Neutrophil (primary cell): ENCODE measurements around the gene PIP5K1B.

Experiments used
- H3K27ac ChIP-seq: fragments of 200-600 bp; sonication (generic); 2 replicates; pipeline ENCODE4 v1.5.1; 2016; ENCODE audit warnings: mild to moderate bottlenecking, moderate library complexity
- H3K27me3 ChIP-seq: fragments of 200-600 bp; sonication (generic); 2 replicates; pipeline ENCODE4 v1.6.0; 2016; ENCODE audit warnings: mild to moderate bottlenecking
- H3K36me3 ChIP-seq: fragments of 200-600 bp; sonication (generic); 2 replicates; pipeline ENCODE4 v1.5.1; 2017
- H3K4me1 ChIP-seq, 2 experiments: fragments of 200-600 bp in 1 of 2; sonication (generic) in 1 of 2; 1 replicate in 1 of 2; 2 replicates in 1 of 2; pipeline versions ENCODE4 v1.5.1 to v1.6.1; 2013 to 2016; ENCODE audit warnings: low read depth in 1 of 2, low read length in 1 of 2, mild to moderate bottlenecking in 1 of 2, moderate library complexity in 1 of 2; ENCODE audit not compliant: control insufficient read depth in 1 of 2, insufficient read depth in 1 of 2
- H3K4me3 ChIP-seq, 2 experiments: fragments of 200-600 bp in 1 of 2; sonication (generic) in 1 of 2; 1 replicate in 1 of 2; 2 replicates in 1 of 2; pipeline ENCODE4 v1.5.1; 2013 to 2016; ENCODE audit warnings: low read depth in 1 of 2, low read length in 1 of 2, mild to moderate bottlenecking in 1 of 2, moderate library complexity in 1 of 2
- H3K9me3 ChIP-seq: fragments of 200-600 bp; sonication (generic); 2 replicates; pipeline ENCODE4 v1.5.1; 2016
- TF ChIP-seq, protein P1 (sequence below): fragments of 200-600 bp; sonication (generic); IDR thresholded peaks from 2 replicates; pipeline ENCODE4 v1.5.1; 2016; ENCODE audit warnings: antibody characterized with exemption

The PIP5K1B gene

DNA sequence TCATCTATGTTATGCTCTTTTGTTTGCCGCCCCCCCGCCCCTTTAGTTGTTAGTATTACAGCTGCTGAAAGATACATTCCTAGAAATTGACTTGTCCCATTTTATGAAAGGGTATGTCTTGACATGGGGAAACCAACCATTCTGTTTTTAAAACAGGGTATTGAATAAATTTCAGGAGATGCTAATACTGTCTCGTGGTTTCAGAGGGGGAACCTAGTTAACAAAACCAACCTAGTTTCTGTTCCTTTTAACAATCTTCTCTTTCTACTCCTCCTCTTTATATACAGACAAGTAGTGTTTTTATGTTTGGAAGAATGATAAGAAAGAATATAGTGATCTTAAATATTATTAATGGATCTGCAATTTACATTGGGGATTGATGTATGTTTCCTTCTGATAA is 3.5 kb downstream of the PIP5K1B start:
- Histone ChIP-seq H3K36me3 (no peaks in the 10 kb centered on the region), H3K4me1 (peaks cover 22 to 26% of the 10 kb centered on the region in 2 experiments), H3K4me3 (no peak overlapping the region), H3K27me3 (no peaks in the 10 kb centered on the region), H3K9me3 (no peaks in the 10 kb centered on the region), H3K27ac (no peak overlapping the region)
- TF ChIP-seq, protein P1, sequence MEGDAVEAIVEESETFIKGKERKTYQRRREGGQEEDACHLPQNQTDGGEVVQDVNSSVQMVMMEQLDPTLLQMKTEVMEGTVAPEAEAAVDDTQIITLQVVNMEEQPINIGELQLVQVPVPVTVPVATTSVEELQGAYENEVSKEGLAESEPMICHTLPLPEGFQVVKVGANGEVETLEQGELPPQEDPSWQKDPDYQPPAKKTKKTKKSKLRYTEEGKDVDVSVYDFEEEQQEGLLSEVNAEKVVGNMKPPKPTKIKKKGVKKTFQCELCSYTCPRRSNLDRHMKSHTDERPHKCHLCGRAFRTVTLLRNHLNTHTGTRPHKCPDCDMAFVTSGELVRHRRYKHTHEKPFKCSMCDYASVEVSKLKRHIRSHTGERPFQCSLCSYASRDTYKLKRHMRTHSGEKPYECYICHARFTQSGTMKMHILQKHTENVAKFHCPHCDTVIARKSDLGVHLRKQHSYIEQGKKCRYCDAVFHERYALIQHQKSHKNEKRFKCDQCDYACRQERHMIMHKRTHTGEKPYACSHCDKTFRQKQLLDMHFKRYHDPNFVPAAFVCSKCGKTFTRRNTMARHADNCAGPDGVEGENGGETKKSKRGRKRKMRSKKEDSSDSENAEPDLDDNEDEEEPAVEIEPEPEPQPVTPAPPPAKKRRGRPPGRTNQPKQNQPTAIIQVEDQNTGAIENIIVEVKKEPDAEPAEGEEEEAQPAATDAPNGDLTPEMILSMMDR, result no peak

DNA sequence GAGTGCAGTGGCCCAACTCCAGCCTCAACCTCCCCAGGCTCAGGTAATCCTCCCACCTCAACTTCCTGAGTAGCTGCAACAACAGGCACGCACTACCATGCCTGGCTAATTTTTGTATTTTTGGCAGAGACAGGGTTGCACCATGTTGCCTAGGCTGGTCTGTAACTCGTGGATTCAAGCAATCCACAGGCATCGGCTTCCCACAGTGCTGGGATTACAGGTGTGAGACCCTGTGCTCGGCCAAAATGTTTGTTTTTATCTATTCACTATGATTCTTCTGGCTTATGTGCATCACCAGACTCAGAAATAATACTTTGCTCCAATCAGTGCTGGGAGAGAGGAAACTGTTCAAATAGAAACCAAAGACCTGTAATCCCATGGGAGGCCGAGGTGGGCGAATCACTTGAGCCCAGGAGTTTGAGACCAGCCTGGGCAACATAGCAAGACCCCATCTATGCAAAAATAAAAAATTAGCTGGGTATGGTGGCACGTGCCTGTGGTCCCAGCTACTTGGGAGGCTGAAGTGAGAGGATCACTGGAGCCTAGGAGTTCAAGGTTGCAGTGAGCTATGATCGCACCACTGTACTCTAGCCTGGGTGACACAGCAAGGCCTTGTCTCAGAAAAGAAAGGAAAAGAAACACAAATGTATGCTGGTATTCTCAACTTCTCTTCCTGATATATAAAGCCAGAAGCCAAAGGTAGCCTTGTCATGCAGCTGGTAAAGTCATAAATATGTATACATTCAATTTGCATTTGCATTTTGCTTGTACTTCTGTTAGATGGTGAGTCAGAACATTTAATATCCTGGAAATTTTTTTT is 4.5 kb downstream of the PIP5K1B start:
- TF ChIP-seq, protein P1, result no peak

DNA sequence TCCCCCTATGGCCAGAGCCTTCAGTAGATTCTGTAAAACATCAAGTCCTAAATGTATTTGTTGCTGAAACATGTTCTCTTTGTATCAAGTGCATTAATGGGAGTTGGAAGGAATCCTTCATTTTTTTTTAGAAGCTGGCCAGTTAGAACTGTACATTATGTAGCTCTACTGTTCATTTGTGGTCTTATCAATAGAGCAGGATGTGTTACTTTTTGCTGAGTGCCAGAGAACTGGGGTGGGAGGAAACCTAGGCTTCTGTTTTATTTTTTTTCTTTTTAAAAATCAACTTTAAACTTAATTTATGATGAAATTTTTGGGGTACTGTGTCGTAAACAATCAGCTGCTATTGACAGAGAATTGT is 5.1 kb downstream of the PIP5K1B start:
- Histone ChIP-seq H3K9me3 (no peaks in the 10 kb centered on the region), H3K4me3 (no peak overlapping the region), H3K27ac (no peak overlapping the region), H3K36me3 (no peaks in the 10 kb centered on the region), H3K27me3 (no peaks in the 10 kb centered on the region), H3K4me1 (peaks cover 18 to 27% of the 10 kb centered on the region in 2 experiments)
- TF ChIP-seq, protein P1, result no peak

More for the DNA sequence above, 4.5 kb downstream of the PIP5K1B start:
- Histone ChIP-seq H3K36me3 (no peaks in the 10 kb centered on the region), H3K27ac (no peak overlapping the region), H3K4me1 (peaks cover 17 to 25% of the 10 kb centered on the region in 2 experiments), H3K4me3 (no peak overlapping the region), H3K9me3 (no peaks in the 10 kb centered on the region), H3K27me3 (no peaks in the 10 kb centered on the region)

DNA sequence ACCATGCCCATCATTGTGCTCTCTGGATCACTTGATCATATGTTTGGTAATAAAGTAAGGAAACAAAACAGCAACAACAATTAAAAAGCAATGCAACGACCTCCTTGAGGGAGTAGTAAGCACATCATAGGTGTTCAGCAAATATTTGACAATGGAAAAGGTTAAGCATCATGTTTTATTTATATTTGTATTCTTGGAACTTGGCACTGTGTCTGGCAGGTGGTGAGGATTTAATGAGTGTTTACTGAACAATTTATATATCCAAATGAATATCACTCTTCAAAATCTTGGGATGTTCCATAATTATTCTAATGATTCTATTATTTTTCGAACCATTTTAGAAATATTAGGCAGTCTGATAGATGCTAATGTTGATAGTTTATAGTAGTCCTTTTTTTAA is 6.2 kb downstream of the PIP5K1B start:
- TF ChIP-seq, protein P1, result no peak
- Histone ChIP-seq H3K4me1 (peaks cover 13 to 25% of the 10 kb centered on the region in 2 experiments), H3K4me3 (no peak overlapping the region)

DNA sequence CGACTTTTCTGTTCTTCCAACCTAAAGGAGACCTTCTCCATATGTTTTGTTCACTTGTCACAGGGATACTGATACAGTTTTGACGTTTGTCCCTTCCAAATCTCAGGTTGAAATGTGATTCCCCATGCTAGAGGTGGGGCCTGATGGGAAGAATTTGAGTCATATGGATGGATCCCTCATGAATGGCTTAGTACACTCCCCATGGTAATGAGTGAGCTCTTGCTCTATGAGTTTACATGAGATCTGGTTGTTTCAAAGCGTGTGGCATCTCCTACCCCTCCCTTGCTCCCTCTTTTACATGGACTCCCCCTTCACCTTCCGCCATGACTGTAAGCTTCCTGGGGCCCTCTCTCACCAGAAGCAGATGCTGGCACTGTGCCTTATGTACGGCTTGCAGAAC is 6.9 kb downstream of the PIP5K1B start:
- no peak overlapping the region for H3K4me3 ChIP-seq

More for the DNA sequence above, 6.2 kb downstream of the PIP5K1B start:
- Histone ChIP-seq H3K27me3 (no peaks in the 10 kb centered on the region), H3K27ac (no peak overlapping the region), H3K36me3 (no peaks in the 10 kb centered on the region), H3K9me3 (no peaks in the 10 kb centered on the region)

More for the DNA sequence above, 6.9 kb downstream of the PIP5K1B start:
- H3K27me3 ChIP-seq, result no peaks in the 10 kb centered on the region
- H3K36me3 ChIP-seq, result no peaks in the 10 kb centered on the region
- TF ChIP-seq, protein P1, result no peak
- no peak overlapping the region for H3K27ac ChIP-seq
- peaks cover 6 to 19% of the 10 kb centered on the region in 2 experiments for H3K4me1 ChIP-seq
- H3K9me3 ChIP-seq, result no peaks in the 10 kb centered on the region
